AG04449 (cell line): ENCODE results near the gene SCRT2.

Experiments
- CTCF ChIA-PET: fragments of 350-600 bp; formaldehyde crosslinking; extraction: SDS; loops from one replicate; lab custom pipeline; 2021; ENCODE audit warnings: antibody characterized with exemption; lab: Yijun Ruan, JAX
- POLR2A ChIA-PET: fragments of 400-600, 350-600 bp; formaldehyde crosslinking; extraction: SDS; loops from one replicate; lab custom pipeline; 2020; ENCODE audit warnings: antibody characterized with exemption, inconsistent platforms; lab: Yijun Ruan, JAX
- DNase-seq: peaks from one replicate; pipeline ENCODE4 v3.0.0-alpha.2; 2010; ENCODE audit warnings: low read depth, low spot score
- H3K4me3 ChIP-seq: 2 replicates; pipeline ENCODE4 v1.5.1; 2011; ENCODE audit warnings: low read depth, mild to moderate bottlenecking, control low read depth, low read length
- TF ChIP-seq, protein P1 (sequence below): IDR thresholded peaks from one replicate; pipeline ENCODE4 v1.5.1; 2011; ENCODE audit warnings: mild to moderate bottlenecking, moderate library complexity, low read length, control low read depth, inconsistent platforms; ENCODE audit not compliant: insufficient read depth; ENCODE audit errors: missing control alignments

The SCRT2 gene

DNA sequence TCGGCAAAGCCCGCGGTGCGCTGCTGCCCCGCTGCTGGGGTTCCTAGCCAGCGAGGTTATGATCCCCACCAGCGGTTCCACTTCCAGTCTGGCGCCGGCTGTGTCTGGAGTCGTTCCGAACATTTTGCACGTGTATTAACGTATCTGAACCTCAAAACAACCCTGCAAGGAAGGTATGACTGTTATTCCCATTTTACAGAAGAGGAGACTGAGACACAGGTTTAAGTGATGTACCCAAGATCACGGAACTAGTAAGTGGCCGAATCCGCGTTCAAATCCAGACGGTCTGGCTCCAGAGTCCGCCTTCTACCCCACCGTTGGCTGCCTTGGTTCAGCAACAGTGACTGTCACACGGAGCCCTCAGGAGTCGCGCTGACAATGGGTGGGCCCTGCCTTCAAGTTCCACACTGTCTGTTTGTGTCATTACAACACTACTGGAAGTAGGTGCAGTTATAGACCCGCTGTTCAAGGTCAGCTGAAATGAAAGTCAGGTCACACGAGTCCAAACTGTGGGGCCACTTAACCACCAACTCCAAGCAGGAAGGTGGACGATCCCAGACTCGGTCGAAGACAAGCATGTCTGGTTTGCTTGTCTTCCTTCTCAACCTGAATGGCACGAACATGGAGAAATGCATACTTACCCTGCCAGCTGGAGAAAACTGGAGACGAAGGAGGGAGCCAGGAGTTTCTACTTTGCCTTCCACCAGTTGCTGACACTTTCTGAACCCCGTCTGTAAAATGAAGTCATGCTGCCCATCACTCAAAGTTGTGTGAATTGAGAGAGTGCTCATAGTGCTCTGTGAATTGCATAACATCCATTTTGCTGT is 21.8 kb downstream of the SCRT2 start:
- no peak for DNase-seq
- TF ChIP-seq, protein P1, sequence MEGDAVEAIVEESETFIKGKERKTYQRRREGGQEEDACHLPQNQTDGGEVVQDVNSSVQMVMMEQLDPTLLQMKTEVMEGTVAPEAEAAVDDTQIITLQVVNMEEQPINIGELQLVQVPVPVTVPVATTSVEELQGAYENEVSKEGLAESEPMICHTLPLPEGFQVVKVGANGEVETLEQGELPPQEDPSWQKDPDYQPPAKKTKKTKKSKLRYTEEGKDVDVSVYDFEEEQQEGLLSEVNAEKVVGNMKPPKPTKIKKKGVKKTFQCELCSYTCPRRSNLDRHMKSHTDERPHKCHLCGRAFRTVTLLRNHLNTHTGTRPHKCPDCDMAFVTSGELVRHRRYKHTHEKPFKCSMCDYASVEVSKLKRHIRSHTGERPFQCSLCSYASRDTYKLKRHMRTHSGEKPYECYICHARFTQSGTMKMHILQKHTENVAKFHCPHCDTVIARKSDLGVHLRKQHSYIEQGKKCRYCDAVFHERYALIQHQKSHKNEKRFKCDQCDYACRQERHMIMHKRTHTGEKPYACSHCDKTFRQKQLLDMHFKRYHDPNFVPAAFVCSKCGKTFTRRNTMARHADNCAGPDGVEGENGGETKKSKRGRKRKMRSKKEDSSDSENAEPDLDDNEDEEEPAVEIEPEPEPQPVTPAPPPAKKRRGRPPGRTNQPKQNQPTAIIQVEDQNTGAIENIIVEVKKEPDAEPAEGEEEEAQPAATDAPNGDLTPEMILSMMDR, result no peak
- CTCF ChIA-PET, result interaction anchor here (1.0 to 4.0 kb wide), 2 partner anchors 8 to 13 kb away, joined by 3 to 32 read pairs; no protein-coding TSS in a partner anchor
- POLR2A ChIA-PET, result no interaction called here
- H3K4me3 ChIP-seq, result peak overlapping the region; percentile 93

DNA sequence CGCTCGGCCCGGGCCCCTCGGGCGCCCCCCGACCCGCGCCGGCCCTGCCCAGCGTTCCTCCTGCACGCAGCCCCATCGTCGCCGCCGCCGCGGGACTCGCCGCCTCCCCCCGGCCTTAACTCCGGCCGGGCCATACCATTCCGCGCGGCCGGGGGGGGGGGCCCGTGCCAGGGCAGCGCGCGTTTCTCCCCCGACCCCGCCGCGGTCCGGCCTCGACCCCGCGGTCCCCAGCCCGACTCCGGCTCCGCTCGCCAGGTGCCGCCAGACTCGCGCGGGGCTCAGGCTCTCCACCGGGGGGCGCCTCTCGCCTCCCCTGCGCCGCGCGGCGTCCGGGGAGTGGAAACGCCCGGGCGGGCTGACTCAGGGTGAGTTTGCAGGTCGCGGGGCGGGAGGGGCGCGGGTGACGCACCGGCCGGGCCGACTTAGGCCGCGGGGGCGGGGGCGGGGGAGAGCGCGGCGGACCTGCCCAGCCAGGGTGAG is 22.5 kb downstream of the SCRT2 start, which contains the start of gene SRXN1:
Gene SRXN1 (minus strand): TSS at position 91 of the 480 bp plus-strand sequence. CDS start 15 bp downstream, at position 76.
- ChIA-PET POLR2A (interaction anchor here (0.9 kb wide), 1 partner anchor 109 kb away, joined by 5 read pairs; the partner anchor contains the start of gene CSNK2A1), CTCF (interaction anchor here (1.0 to 4.0 kb wide), 2 partner anchors 8 to 14 kb away, joined by 3 to 32 read pairs; no protein-coding TSS in a partner anchor)
- DNase-seq, result peak; percentile 31
- peak within 1 kb of the TSS; percentile 93 for H3K4me3 ChIP-seq
- TF ChIP-seq, protein P1, result peak; percentile 74

DNA sequence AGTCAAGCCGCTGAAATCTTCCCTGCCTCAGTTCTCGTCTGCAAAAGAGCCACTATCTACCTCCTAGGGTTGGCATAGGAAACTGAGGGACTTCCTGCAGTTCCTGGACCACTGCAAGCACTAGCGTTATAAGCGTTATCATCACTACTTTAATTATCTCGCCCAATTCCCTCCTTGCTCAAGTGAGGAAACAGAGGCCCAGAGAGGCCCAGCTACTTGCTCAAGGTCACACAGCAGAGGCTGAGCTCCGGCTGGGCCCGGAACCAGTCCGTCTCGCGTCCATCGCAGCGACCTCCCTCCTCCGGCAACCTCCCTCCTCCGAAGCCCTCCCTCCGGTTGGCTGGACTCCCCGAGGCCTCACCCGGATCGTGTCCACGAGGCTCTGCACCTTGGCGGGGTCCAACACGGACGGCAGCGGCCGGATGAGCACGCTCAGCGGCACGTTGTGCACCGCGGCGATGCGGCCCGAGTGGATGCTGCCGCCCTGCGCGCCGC is 22.9 kb downstream of the SCRT2 start:
- ChIA-PET CTCF (interaction anchor here (2.7 kb wide), 1 partner anchor 14 kb away, joined by 17 read pairs; no protein-coding TSS in a partner anchor), POLR2A (interaction anchor here (0.9 kb wide), 2 partner anchors 10 to 109 kb away, joined by 5 to 6 read pairs; partner anchors contain the start of gene CSNK2A1)
- no peak for DNase-seq
- H3K4me3 ChIP-seq, result peak overlapping the region; percentile 93
- TF ChIP-seq, protein P1, result no peak

DNA sequence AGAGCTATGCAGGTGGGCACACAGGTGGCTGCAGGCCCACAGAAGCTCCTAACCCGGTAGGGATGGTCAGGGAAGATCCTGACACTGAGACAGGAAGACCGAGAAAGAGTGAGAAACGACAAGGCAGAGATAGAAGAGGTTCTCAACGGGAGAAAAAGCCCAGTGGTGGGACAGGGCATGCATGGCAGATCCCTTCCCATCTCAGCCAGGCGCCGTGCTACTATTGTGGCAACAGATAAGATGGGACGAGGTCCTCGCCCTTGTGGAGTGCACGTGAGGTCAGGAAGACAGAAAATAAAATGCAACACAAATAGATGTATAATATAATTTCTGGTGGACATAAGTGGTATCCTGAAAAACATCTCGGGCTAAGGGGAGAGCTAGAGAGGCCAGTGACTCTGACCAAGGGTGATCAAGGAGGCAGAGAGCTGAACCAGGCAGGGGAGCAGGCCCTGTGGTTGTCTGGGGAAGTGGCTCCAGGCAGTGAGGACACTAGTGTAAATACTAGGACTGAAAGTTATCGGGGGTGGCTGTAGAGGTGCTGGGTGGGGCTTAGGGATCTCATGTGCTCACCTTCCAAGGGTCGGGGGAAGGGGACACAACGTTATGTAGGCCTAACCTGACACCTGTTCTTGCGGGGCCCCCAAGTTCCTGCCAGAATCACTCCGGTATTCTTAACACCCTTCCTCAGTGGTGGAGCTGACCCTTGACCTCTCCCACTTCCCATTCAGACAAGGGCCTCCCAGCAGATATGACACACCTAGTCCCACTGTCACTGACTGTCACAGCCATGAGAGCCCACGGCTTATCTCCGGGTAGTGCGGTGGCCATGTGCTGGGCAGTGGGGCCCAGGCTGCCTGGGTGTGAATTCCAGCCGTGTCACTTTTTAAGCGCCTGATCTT is 23.6 kb downstream of the SCRT2 start:
- TF ChIP-seq, protein P1, result no peak
- H3K4me3 ChIP-seq, result peak overlapping the region; percentile 93
- CTCF ChIA-PET, result interaction anchor here (0.9 to 2.7 kb wide), 2 partner anchors 15 to 90 kb away, joined by 3 to 17 read pairs; no protein-coding TSS in a partner anchor
- POLR2A ChIA-PET, result interaction anchor here (0.9 kb wide), 2 partner anchors 9 to 108 kb away, joined by 5 to 6 read pairs; partner anchors contain the start of gene CSNK2A1
- DNase-seq, result no peak

DNA sequence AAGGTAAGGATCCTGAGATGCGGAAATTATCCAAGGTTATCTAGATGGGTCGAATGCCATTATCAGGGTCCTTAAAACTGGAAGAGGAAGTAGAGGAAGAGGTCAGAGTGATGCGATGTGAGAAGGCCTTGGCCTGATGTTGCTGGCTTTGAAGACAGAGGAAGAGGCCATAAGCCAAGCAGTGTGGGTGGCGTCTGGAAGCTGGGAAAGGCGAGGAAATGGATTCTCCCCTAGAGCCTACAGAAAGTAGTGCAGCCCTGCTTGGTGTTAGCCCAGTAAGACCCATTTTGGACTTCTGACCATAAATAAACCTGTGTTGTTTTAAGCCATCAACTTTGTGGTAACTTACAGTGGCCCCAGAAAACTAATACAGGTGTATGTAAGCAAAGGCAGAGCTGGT is 24.6 kb downstream of the SCRT2 start:
- POLR2A ChIA-PET, result no interaction called here
- CTCF ChIA-PET, result interaction anchor here (0.9 to 2.7 kb wide), 2 partner anchors 16 to 89 kb away, joined by 3 to 17 read pairs; no protein-coding TSS in a partner anchor
- TF ChIP-seq, protein P1, result no peak
- no peak for DNase-seq
- H3K4me3 ChIP-seq, result no peak overlapping the region
